Astrocyte of the cerebellum (primary cell): ENCODE measurements around the gene PCDH15.

ENCODE experiments used
- DNase-seq: peaks from one replicate; pipeline ENCODE4 v3.0.0-alpha.2; 2011; ENCODE audit warnings: low read depth
- H3K4me3 ChIP-seq: 2 replicates; pipeline ENCODE4 v1.5.1; 2011; ENCODE audit warnings: mild to moderate bottlenecking, low read depth, low read length, moderate library complexity
- CTCF ChIP-seq: IDR thresholded peaks from 2 replicates; pipeline ENCODE4 v1.5.1; 2012; ENCODE audit warnings: low read length, low read depth, moderate library complexity, mild to moderate bottlenecking; ENCODE audit errors: missing control alignments
- in situ Hi-C: cut with HindIII; loops from 2 replicates; pipeline ENCODE4 v1.10.0; 2017; ENCODE audit warnings: low sequenced_read_pairs

The PCDH15 gene

DNA sequence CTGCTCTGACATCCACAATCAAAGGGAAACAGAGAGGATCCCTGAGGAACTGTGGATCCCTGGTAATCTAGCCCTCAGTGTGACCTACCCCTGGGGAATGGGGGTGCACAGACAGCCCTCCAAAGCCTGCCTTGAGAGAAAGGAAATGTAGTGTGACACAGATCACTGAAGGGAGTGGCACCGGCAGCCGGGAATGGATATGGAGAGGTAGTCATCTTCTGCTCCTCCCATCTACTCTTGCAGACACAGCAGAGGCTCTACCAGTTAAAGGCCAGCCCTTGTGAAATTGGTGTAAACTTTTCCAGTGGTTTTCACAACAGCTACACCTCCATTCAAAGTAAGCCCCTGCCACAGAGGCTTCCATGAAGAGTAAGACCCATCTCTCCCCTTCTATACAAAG lies 144.4 kb downstream of the PCDH15 start:
- no peak for DNase-seq
- no peak overlapping the region for H3K4me3 ChIP-seq
- TF ChIP-seq CTCF = no peak
- in situ Hi-C loops = no loop called here

GRCh38 chr10:54653518-54653917 lies 147.5 kb downstream of the PCDH15 start:
- in situ Hi-C loops = no loop called here
- no peak overlapping the region for H3K4me3 ChIP-seq
- no peak for TF ChIP-seq CTCF
- DNase-seq = no peak

DNA sequence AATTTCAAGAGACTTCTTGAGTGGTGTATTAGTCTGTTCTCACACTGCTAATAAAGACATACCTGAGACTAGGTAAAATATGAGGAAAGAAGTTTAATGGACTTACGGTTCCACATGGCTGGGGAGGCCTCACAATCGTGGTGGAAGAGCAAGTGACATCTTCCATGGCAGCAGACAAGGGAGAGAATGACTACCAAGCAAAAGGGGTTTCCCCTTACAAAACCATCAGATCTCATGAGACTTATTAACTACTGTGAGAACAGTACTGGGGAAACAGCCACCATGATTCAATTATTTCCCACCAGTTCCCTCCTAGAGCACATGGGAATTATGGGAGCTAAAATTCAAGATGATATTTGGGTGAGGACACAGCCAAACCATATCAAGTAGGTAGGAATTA lies 150.5 kb downstream of the PCDH15 start:
- in situ Hi-C loops = no loop called here
- no peak for TF ChIP-seq CTCF
- no peak for DNase-seq
- no peak overlapping the region for H3K4me3 ChIP-seq

DNA sequence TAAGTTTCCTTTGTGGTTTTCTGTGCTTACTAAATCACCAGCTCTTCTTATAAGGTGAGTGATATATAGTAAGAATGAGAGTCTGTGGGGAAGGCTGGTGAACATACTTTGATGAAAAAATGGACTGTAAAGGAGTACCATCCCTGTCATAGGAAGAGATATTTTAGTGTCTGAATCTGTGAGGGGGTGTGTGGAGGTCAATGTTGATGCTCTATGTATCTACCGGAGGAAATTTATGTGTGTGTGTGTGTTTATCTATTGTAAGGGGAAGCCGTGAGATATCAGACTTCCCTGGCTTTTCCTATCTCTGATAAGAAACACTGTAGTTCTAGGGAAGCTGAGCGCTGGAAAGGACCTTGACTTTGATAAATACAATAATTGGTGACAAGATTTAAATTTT lies 179.0 kb downstream of the PCDH15 start:
- no peak for DNase-seq
- no peak for TF ChIP-seq CTCF
- H3K4me3 ChIP-seq = no peak overlapping the region
- in situ Hi-C loops = no loop called here

DNA sequence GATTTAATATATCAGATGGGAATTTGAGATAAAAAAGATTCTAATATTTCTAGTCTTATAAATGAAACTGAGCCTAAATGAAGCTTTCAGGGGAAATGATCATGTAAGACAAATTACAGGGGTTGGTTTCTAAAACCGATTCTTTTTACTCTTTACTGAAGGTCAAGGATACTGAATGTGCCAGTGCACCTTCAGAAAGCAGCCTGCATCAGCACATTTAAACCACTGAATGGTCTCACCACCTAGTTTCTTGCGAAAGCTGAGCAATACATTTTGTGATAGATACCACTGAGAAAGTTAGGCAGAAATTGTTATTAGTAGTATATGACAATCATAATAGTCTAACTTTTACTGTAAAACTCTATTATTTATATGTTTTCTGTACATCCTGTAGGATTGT lies 180.7 kb downstream of the PCDH15 start:
- no peak for DNase-seq
- no peak for TF ChIP-seq CTCF
- no peak overlapping the region for H3K4me3 ChIP-seq
- in situ Hi-C loops = no loop called here

GRCh38 chr10:54614072-54614471 lies 187.0 kb downstream of the PCDH15 start:
- no peak for DNase-seq
- in situ Hi-C loops = no loop called here
- TF ChIP-seq CTCF = no peak
- no peak overlapping the region for H3K4me3 ChIP-seq

GRCh38 chr10:54613162-54613561 lies 187.9 kb downstream of the PCDH15 start:
- DNase-seq = no peak

More at GRCh38 chr10:54613162-54613561, 187.9 kb downstream of the PCDH15 start:
- H3K4me3 ChIP-seq = no peak overlapping the region
- in situ Hi-C loops = no loop called here
- no peak for TF ChIP-seq CTCF
